Renal cortical epithelial cell (primary cell): ENCODE measurements around the gene AGO4. TPM values are rescaled to one million over a fixed set of nuclear protein-coding genes. Genes with fewer than 3 reads are reported as not detected.
"Not testable (repeated sequence)": the region's sequence is repeated elsewhere in the genome, so short reads cannot be mapped to it uniquely, and the experiment has no call there.

Source experiments
- DNase-seq: peaks from one replicate; pipeline ENCODE4 v3.0.0-alpha.2; 2011; ENCODE audit warnings: low read depth
- total RNA-seq: library from RNA; depleted of rRNA; stranded (reverse); fragments of >200 nt; gene quantifications from 2 replicates; pipeline ENCODE4 v1.2.3, GENCODE V29; 2014

The AGO4 gene
- total RNA-seq, 1 donor from 2014 or later: 19.9 TPM

DNA sequence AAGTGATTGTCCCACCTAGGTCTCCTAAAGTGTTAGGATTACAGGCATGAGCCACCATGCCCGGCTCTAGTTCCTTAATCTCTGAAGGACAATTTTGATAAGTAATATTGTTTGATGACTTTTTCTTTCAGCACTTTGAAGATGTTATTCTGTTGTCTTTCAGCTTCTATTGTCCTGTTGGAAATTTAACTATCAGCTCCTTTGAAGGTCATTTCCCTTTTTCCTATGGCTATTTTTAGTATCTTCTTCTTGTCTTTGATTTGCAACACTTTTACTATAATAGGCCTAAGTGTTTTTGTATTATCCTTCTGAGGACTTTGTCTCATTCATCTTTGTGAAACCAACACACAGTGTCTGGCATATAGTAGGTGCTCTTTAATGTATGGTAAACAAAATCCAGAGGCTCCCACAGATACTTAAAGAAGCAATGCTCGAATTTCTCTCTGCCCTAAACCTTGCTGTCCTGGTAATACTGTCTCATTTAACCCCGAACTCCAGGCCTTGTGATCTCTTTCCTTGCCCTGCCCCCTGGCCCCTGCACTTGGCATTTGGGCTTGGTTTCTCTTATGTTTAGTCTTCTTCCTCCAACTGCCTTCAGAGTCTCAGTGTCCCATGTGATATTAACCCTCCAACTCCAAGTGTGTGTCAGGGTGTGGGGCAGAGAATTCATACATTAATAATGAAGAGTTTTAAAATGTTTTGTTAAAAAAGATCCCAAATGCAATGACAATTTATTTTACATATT lies 56.2 kb downstream of the AGO4 start:
- no peak for DNase-seq

GRCh38 chr1:35864813-35865212 lies 57.0 kb downstream of the AGO4 start:
- no peak for DNase-seq

GRCh38 chr1:35866991-35867390 lies 59.2 kb downstream of the AGO4 start:
- DNase-seq: no peak

DNA sequence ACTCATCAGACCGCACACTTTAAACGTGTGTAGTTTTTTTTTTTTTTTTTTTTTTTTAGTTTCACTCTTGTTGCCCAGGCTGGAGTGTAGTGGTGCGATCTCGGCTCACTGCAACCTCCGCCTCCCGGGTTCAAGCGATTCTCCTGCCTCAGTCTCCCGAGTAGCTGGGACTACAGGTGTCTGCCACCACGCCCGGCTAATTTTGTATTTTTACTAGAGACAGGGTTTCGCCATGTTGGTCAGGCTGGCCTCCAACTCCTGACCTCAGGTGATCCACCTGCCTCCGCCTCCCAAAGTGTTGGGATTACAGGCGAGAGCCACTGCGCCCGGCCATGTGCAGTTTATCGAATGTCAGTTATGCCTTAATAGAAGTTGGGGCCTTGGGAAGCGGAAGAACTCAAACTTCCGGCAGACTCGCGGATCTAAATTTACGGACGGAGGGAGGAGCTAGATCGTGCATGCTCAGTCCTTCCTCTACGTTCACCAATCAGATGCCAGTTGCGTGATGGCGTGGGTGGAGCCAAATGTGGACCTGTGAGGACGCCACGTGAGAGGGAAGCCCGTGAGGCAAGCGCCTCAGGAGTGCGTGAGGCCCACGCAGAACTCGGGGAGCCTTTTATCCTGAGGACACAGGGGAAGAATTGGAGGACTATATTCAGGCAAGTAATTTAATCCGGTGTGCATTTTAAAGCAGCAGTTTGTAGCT lies 61.6 kb downstream of the AGO4 start:
- not testable (repeated sequence) for DNase-seq

DNA sequence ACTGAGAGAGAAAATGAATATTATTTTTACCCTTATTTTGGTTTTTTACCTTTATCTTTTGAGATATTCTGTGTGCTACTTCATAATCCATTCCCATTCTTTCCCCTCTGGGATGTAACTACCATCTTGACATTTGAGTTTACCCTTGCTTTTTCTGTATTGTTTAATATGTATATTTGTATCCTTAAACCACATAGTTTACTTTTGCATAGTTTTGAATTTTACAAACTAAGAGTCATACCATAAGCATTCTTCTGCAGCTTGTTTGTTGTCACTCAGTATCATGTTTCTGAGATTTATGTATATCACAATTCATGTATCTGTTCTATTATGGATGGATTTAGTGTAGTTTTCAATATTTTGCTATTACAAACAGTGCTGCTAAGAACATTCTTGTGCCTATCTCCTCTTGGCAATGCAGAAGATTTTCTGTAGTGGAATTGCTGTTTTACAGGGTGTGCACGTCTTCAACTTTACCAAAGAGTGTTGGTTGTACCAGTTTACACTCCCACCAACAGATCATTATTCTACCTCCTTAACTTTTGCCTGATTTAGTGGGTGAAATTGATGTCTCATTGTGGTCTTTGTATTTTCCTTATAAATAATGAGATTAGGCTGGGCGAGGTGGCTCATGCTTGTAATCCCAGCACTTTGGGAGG lies 63.0 kb downstream of the AGO4 start:
- DNase-seq: no peak

- DNase-seq: no peak
Observed at GRCh38 chr1:35873243-35873750, 65.5 kb downstream of the AGO4 start.

GRCh38 chr1:35874115-35874514 lies 66.3 kb downstream of the AGO4 start:
- DNase-seq: not testable (repeated sequence)

DNA sequence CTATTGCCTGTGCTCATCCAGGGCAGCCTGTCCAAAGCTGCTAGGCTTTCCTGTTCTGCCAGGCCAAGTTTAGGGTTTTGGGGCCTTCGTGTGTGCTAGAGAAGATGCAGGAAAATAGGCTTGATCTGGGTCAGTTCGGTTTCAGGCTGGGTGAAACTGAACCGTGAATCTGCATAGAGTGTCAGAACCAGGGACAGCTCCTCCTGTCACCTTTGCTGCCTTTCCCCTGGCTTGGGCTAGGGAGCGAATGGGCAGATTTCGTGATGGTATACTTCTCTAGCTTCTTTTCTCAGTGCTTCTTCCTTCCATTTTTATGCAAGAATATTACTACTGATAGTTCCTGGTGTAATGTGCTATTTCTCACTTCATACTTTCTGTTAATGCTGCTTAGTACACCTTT lies 69.2 kb downstream of the AGO4 start:
- DNase-seq: peak; percentile 25

GRCh38 chr1:35881850-35882273 lies 74.0 kb downstream of the AGO4 start:
- no peak for DNase-seq

GRCh38 chr1:35882586-35882944 lies 74.7 kb downstream of the AGO4 start:
- no peak for DNase-seq

DNA sequence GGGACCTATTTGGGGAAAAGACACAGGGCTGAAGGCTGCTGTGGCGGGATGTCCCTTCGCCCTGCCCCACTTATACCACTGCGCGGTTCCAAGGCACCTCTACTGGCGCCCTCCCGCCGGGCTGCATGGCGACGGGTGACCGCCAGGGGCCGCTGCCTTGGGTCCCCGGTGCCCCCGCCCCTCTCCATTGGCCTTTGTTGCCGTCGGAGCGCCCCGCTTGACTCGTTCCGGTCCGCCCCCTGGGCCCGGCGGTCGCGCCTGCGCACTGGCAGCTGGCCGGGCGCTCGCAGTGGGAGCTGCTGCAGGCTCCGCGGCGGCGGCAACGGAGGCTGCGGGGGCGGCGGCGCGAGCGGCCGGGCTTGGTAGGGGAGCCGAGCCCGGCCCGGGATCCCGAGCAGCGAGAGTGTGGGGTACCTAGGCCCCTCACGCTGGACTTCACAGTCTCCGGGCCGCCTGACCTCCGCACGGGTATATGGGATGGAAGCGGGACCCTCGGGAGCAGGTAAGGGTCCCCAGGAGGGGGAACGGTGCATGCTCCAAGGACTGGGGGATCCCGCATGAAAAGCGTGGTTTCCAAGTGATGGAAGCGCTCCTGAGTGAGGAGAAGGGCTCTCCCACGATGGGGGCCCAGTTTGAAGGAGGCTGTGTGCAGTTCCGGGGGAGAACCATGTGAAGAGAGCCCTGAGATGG lies 75.3 kb downstream of the AGO4 start, which contains the start of gene AGO1:
AGO1 (plus strand) TSS at position 265 of the 690 bp plus-strand sequence; CDS start at position 478, 213 bp downstream.
- DNase-seq: peak; percentile 74

- DNase-seq: no peak
Observed at GRCh38 chr1:35883635-35884101, 75.9 kb downstream of the AGO4 start.

GRCh38 chr1:35884934-35885333 lies 77.1 kb downstream of the AGO4 start:
- no peak for DNase-seq

- no peak for DNase-seq
Observed at GRCh38 chr1:35885961-35886558, 78.2 kb downstream of the AGO4 start.

DNA sequence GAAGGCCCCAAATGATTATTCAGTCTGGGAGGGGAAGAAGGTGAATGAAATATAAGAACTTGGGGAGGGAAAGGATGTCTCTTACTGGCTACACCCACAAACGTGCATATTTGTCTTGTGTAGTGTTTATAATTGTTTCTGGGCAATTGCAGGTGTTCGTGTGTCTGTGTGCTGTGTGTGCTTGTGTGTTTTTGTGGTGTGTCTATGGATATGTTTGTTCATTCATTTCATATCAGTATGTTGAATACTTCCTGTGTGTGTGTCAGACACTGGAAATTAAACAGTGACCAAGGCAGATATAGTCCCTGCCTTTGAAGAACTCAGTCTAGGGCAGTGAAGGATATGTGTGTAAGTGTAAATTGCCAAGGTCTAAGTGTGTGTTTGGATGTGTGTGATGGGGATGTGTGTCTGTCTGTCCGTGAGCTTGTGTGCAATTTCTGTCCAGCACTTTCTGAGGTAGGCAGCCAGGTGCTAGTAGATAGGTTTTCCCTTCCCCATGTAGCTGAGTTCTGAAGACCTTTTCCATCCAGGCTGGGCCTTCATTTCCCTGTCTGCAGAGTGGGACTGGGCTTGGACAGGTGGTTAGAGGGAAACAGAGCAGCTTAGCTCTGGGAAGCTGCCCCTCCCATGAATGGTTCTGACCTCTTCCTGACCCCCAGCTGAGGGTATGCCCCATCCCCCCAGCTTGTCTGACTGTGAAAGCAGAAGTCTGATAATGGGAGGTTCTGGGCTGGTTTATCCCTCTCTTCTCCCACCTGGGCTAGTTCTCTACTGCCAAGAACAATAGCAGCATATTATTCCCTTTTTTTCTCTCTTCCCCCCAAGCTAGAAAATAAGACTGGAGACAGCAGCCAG lies 79.0 kb downstream of the AGO4 start:
- DNase-seq: no peak

DNA sequence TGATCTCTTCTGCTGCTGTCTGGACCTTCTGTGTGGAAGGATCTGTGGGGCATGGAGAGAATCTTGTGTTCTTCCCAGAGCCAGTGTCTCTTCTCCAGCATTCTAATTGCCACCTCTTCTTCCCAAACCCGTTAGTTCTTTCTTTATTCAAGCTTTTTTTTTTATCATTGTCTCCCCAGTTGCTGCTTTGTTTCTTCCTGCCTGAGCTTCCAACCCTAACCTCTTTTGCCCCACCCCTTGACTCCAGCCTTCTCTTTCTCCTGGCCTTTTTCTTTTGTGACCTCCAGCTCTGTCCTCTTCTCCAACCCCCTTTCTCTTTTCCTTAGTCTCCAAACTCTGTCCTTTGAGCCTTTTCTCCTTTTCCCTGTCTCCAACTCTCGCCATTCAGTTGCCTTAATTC lies 79.7 kb downstream of the AGO4 start:
- DNase-seq: no peak

- DNase-seq: no peak
Observed at GRCh38 chr1:35888255-35888654, 80.4 kb downstream of the AGO4 start.

- DNase-seq: not testable (repeated sequence)
Observed at GRCh38 chr1:35888981-35889380, 81.2 kb downstream of the AGO4 start.

- no peak for DNase-seq
Observed at GRCh38 chr1:35893051-35893879, 85.4 kb downstream of the AGO4 start.

- DNase-seq: no peak
Observed at GRCh38 chr1:35894183-35894582, 86.4 kb downstream of the AGO4 start.
